ENCODE measurements around the gene HSD17B3.

HSD17B3 gene

DNA sequence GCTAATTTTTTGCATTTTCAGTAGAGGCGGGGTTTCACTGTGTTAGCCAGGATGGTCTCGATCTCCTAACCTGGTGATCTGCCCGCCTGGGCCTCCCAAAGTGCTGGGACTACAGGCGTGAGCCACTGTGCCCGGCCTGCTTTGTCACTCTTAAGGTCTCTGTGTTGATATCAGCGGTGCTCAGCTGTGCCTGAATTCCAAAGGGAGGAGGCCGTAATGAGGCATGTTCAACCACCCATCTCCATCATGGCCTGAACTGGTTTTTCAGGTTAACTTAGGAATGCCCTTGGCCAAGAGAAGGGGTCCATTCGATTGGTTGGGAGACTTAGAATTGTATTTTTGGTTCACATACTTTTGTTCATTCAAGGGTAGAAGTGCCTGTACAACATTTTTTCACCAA is 22.0 kb downstream of the HSD17B3 start:
- H3K4me3 ChIP-seq (ENCODE audit: low read depth, low read length) = no peak overlapping the region
- DNase-seq (ENCODE audit: low read depth) = no peak
- TF ChIP-seq, protein P1, sequence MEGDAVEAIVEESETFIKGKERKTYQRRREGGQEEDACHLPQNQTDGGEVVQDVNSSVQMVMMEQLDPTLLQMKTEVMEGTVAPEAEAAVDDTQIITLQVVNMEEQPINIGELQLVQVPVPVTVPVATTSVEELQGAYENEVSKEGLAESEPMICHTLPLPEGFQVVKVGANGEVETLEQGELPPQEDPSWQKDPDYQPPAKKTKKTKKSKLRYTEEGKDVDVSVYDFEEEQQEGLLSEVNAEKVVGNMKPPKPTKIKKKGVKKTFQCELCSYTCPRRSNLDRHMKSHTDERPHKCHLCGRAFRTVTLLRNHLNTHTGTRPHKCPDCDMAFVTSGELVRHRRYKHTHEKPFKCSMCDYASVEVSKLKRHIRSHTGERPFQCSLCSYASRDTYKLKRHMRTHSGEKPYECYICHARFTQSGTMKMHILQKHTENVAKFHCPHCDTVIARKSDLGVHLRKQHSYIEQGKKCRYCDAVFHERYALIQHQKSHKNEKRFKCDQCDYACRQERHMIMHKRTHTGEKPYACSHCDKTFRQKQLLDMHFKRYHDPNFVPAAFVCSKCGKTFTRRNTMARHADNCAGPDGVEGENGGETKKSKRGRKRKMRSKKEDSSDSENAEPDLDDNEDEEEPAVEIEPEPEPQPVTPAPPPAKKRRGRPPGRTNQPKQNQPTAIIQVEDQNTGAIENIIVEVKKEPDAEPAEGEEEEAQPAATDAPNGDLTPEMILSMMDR (IDR thresholded peaks at IDR 0.05; ENCODE audit: control insufficient read depth, extremely low read depth, insufficient read depth) = no peak

DNA sequence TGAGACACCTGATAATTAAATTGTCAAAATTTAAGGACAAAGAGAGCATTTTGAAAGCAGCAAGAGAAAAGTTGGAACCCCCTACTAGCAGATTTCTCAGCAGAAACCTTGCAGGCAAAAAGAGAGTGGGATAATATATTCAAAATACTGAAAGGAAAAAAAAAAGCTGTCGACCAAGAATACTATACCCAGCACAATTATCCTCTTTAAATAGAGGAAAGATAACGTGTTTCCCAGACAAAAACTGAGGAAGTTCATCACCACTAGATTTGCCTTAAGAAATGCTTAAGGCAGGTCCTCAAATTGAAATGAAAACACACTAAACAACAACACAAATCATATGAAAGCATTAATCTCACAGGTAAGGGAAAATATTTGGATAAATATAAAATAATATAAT is 27.0 kb downstream of the HSD17B3 start:
- TF ChIP-seq, protein P1 (IDR thresholded peaks at IDR 0.05; ENCODE audit: control insufficient read depth, extremely low read depth, insufficient read depth) = no peak
- DNase-seq (ENCODE audit: low read depth) = no peak
- no peak overlapping the region for H3K4me3 ChIP-seq (ENCODE audit: low read depth, low read length)

DNA sequence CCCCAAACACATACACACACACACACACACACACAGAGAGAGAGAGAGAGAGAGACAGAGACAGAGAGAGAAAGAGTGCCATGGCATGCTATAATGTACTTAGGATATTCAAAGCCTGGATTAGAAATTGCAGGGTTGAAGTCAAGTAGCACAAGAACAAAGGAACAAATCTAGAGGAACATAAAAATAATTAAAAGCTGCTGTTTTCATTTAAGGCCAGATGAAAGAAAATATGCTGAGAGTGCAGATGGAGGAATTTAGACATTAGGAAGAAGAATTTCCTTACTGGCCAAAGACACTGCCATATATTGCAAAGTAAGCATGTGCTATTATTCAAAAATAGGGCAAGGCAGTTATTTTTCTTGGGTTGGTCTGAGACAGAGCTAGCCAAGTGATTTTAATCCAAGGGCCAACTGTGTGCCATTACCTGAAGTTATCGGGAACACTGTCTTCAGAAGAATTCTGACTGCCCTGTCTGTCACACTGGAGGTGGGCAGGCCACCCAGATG is 31.7 kb downstream of the HSD17B3 start:
- TF ChIP-seq, protein P1 (IDR thresholded peaks at IDR 0.05; ENCODE audit: control insufficient read depth, extremely low read depth, insufficient read depth) = no peak
- no peak overlapping the region for H3K4me3 ChIP-seq (ENCODE audit: low read depth, low read length)
- no peak for DNase-seq (ENCODE audit: low read depth)

DNA sequence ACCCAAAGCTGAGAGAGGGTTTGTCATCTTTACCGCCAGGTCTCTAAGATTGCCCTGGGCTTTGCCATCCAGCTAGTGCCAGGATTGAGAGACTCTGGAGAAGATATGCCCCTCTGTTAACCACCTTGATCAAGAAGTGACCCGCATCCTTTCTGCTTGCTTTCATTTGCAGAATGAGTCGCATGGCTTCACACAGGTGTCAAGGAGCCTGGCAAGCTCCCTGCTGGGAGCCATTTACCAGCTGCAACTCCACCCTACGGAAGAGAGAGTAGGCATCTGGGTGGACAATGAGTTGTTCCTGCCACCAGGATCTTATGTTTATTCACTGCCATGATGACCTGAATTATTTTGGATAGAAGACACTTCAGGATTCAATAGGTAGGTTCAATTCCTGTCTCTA is 43.0 kb downstream of the HSD17B3 start:
- no peak for DNase-seq (ENCODE audit: low read depth)
- TF ChIP-seq, protein P1 (IDR thresholded peaks at IDR 0.05; ENCODE audit: control insufficient read depth, extremely low read depth, insufficient read depth) = no peak
- H3K4me3 ChIP-seq (ENCODE audit: low read depth, low read length) = no peak overlapping the region

DNA sequence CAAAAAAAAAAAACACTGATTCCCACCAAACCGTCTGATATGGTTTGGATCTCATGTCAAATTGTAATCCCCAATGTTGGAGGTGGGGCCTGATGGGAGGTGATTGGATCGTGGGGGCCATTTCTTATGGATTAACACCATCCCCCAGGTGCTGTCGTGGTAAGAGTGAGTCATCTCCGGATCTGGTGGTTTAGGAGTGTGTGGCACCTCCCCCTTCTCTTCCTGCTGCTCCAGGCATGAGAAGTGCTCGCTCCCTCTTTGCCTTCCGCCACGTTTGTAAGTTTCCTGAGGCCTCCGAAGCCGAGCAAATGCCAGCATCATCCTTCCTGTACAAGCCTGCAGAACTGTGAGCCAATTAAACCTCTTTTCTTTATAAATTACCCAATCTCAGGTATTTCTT is 45.2 kb downstream of the HSD17B3 start:
- no peak overlapping the region for H3K4me3 ChIP-seq (ENCODE audit: low read depth, low read length)
- TF ChIP-seq, protein P1 (IDR thresholded peaks at IDR 0.05; ENCODE audit: control insufficient read depth, extremely low read depth, insufficient read depth) = no peak
- no peak for DNase-seq (ENCODE audit: low read depth)

DNA sequence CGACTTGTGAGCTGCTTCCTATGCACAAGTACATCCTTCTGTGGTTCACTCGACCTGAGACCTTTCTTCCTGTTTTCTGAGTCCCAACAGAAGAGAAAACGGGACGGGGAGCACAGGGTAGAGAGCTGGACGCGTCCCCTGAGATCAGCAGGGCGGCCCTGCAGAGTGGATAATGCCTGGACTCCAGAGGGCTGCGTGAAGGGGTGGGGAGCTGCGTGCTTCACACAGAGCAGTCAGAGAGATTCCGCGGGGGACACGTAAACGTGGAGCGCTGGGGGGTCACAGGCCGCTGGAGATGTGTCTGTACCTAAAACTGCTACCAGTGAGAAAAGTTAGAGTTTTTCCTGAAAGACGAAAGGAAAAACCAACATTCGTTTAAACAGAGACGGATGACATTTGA is 46.3 kb downstream of the HSD17B3 start:
- TF ChIP-seq, protein P1 (IDR thresholded peaks at IDR 0.05; ENCODE audit: control insufficient read depth, extremely low read depth, insufficient read depth) = no peak
- no peak for DNase-seq (ENCODE audit: low read depth)
- no peak overlapping the region for H3K4me3 ChIP-seq (ENCODE audit: low read depth, low read length)

DNA sequence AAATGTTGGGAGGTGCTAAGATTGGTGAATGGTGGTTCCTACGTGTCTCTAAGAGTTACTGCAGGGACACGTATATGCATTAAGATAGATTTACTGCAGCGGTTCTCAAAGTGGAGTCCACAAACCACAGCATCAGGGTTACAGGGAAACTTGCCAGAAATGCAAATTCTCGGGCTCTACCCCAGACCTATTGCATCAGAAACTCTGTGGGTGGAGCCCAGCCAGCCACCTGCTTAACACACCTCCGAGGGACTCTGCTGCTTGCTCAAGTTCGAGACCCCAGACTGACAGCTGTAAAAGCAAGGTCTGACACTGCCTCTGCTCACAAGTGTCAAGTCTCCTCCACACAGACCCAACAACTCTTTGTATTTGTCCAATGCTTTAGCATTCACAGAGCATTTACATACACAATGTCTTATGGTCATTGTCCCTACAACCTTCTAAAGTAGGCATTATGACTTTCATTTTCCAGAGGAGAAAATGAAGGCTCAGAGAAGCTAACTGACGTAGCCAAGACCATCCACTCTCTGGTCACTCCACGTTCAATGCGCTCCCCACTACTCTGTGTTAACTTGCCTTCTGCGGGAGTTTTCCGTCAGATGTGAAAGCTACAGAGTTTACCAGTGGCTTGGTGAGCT is 48.8 kb downstream of the HSD17B3 start:
- no peak for DNase-seq (ENCODE audit: low read depth)
- TF ChIP-seq, protein P1 (IDR thresholded peaks at IDR 0.05; ENCODE audit: control insufficient read depth, extremely low read depth, insufficient read depth) = no peak
- no peak overlapping the region for H3K4me3 ChIP-seq (ENCODE audit: low read depth, low read length)

Measured in LNCaP clone FGC (cell line).